B cell (primary cell): ENCODE results near the gene SCRN2.

Experiments
- EZH2 ChIP-seq: IDR thresholded peaks from 2 replicates; pipeline ENCODE4 v1.6.1; 2012; ENCODE audit warnings: borderline replicate concordance, low read depth, mild to moderate bottlenecking, moderate library complexity, low read length; ENCODE audit not compliant: insufficient read depth, poor library complexity, severe bottlenecking
- TF ChIP-seq, protein P1 (sequence below): fragments of 200-600 bp; IDR thresholded peaks from one replicate; pipeline ENCODE4 v1.8.0; 2022; ENCODE audit warnings: antibody characterized with exemption, mild to moderate bottlenecking

DNA sequence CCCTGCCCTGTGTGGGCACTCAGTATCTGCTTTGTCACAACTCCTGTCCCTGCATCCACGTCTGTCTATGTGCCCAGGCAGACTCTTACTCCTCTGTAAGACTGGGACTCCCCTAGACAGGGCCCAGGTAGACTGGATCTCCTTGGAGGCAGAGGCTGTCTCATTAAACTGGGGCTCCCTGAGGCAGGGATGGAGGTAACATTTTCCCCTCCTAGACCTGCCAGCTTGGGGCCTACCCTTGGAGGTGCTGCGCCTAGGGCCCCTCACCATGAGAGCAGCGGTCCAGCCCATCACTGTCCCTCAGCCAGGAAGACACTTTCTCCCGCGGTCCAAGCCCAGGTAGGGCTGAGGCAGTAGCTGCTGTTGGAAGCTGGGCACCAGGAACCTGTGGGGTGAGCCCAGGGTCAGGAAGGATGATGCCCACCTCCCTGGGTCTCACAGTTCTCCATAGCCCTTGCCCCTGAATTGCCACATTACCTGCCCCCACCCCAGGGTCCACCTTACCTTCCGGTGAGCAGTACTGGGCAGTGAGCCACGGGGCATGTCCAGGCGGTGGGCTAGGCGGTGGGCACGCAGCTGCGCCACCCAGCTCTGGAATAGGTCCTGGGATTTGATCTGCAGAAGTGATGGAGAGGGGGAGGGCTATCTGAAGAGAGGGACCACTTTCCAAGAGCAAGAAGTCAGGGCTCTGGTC lies 22.9 kb downstream of the SCRN2 start:
- TF ChIP-seq, protein P1, sequence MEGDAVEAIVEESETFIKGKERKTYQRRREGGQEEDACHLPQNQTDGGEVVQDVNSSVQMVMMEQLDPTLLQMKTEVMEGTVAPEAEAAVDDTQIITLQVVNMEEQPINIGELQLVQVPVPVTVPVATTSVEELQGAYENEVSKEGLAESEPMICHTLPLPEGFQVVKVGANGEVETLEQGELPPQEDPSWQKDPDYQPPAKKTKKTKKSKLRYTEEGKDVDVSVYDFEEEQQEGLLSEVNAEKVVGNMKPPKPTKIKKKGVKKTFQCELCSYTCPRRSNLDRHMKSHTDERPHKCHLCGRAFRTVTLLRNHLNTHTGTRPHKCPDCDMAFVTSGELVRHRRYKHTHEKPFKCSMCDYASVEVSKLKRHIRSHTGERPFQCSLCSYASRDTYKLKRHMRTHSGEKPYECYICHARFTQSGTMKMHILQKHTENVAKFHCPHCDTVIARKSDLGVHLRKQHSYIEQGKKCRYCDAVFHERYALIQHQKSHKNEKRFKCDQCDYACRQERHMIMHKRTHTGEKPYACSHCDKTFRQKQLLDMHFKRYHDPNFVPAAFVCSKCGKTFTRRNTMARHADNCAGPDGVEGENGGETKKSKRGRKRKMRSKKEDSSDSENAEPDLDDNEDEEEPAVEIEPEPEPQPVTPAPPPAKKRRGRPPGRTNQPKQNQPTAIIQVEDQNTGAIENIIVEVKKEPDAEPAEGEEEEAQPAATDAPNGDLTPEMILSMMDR, result no peak
- no peak for TF ChIP-seq EZH2
